Ramos (cell line): Measurements from ENCODE around the gene CDO1.

Source experiments
- in situ Hi-C: fragments of 300-500 bp; cut with MboI; formaldehyde crosslinking; loops from one replicate; pipeline ENCODE4 v1.14.3; 2022; ENCODE audit warnings: low sequenced_read_pairs; ENCODE audit not compliant: unreplicated experiment

Gene CDO1

GRCh38 chr5:115798252-115798651 lies 18.2 kb downstream of the CDO1 start:
- in situ Hi-C loops = no loop called here

DNA sequence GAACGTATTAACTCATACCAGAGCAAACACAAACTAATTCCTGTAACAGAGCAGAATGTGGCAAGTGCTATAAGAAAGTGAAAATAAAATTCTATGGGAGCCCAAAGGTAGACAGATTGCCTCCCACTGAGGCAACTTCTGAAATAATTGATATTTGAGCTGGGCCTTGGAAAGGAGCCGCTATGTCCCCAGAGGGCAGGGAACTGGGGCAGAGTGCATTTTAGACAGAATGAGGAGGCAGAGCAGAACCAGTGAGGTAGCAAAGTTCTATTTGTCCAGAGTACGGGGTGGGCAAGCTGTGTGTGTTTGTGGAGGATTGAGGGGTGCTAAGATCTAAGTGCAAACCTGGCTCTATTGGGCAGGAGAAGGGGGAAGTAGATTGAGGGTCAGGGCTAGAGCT lies 19.8 kb downstream of the CDO1 start:
- in situ Hi-C loops = no loop called here

- in situ Hi-C loops = no loop called here
Measured at GRCh38 chr5:115795700-115796099, 20.8 kb downstream of the CDO1 start.

GRCh38 chr5:115788440-115788839 lies 28.0 kb downstream of the CDO1 start:
- in situ Hi-C loops = no loop called here

DNA sequence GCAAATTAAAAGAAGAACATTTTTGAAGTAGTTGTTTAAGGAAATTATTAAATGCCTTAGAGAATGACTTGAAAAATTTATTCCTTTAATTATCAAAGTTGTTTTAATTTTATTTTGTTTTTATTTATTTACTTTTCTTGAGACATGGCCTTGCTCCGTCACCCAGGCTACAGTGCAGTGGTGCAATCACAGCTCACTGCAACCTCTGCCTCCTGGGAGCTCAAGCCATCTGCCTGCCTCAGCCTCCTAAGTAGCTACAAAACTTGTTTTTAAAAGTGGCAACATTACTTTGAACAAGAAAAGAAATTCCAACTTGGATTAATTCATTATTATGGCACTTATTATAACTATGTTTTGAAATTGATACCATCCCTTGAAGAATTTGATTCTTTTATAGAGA lies 29.0 kb downstream of the CDO1 start:
- in situ Hi-C loops = no loop called here

- in situ Hi-C loops = no loop called here
Measured at GRCh38 chr5:115785381-115786065, 30.9 kb downstream of the CDO1 start.

DNA sequence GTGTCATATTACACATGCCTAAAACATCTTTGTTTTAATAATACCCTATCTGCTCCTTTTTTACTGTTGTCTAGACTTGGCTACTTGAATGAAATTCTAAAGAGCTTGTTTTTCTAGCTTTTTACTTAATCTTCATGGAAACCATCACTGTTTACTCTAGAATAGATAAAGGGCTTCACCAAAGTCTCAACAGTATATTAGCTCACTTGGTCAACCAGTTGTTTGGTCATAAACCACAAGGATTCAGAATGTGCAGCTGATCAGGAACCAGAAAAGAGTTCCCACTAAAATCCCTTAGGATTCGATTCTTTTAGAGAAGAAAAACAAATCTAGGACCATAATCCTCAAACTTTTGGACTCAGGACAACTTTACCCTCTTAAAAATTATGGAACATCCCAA lies 38.0 kb downstream of the CDO1 start:
- in situ Hi-C loops = no loop called here

DNA sequence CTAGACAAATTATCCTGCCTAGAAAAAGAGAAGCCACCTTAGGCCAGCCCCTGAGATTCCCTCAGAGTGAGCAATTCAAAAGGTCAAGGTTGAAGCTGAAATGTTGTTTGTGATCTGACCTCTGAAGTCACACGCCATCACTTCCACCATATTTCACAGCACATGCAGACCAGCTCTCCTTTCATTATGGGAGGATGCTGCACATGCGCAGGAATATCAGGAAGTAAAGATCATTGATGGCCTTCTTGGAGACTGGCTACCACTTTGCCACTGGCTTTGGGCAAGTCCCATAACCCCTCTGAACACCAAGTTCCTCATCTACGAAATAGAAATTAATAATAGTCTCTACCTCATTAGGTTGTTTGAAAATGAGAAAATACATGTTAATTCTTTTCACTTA lies 39.5 kb downstream of the CDO1 start:
- in situ Hi-C loops = no loop called here

GRCh38 chr5:115775999-115776398 lies 40.5 kb downstream of the CDO1 start:
- in situ Hi-C loops = no loop called here

- in situ Hi-C loops = no loop called here
Measured at GRCh38 chr5:115774684-115775083, 41.8 kb downstream of the CDO1 start.

DNA sequence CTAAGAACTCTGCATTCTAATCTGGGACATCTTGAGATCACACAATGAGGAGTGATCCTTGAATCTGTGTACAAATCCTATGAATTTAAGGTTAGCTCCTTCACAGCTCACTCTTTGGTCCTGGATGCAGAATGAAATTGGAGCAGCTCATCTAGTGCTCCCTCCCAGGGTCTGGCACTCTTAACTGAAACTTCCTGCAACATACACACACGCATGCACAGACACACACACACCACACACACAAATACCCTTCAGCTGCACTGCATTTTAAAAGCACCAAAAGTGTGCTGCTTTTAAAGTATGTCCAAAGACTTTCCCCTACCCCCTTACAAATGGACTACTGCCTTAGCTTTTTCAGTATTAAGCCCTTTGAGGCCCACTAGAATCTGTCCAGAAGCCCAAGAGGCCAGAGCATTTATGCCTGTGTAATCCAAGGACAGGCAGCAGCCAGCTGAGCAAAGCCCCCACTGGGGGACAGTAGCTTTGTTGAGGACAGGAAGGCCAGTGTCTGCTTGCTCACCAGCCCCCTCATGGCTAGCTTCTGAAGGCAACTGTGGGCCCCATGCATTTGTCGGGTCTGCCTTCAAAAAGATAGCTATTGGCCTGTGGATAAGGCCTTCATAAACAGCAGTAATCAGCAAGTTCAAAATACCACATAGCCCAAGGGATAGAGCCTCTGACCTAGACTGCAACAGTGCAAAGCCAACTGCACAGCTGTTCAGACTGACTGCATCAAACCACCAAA lies 43.6 kb downstream of the CDO1 start:
- in situ Hi-C loops = no loop called here

- in situ Hi-C loops = no loop called here
Measured at GRCh38 chr5:115770466-115770865, 46.0 kb downstream of the CDO1 start.

DNA sequence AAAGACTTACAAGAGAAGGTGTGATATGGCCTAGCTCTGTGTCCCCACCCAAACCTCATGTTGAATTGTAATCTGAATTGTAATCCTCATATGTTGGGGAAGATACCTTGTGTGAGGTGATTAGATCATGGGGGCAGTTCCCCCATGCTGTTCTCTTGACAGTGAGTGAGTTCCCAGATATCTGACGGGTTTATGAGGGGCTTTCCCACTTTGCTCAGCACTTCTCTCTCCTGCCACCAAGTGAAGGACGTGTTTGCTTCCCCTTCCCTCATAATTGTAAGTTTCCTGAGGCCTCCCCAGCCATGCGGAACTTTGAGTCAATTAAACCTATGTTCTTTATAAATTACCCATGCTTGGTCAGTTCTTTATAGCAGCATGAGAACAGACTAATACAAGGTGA lies 49.0 kb downstream of the CDO1 start:
- in situ Hi-C loops = no loop called here

DNA sequence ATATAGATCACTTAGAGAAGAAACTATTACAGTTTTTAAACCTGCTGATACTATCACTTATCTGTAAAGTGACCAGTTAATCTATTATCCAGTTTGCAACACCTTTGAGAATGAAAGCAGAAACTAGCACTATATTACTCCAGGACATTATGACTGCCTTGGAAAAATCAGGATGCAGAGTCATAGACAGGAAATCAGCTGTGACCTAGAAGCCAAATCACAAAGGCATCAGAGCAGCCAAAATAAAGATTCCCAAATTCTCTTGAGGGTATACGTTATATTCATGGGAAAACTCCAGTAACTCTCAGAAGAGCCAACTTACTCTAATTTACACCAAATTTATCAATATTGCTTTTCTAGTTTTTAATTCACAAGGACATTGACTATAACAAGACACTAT lies 49.9 kb downstream of the CDO1 start:
- in situ Hi-C loops = no loop called here

DNA sequence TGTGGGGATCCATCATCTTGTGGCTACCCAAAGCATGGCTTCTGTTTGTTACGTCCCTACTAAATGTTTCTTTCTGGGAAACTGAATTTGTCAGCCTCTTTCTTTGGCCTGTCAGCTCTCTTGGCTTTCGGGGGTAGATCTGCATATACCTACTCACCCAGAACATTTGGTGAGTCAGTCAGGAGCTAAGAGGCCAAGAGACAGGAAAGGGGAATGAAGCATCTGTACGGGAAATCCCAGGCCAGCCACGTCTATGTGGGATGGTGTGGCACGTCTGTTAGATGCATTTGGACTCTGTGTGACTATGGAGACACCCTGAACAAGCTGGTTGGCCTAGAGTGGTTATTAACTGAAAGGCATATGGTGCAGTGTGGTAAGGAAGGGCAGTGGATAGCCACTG lies 58.1 kb downstream of the CDO1 start:
- in situ Hi-C loops = no loop called here

GRCh38 chr5:115755675-115756074 lies 60.8 kb downstream of the CDO1 start:
- in situ Hi-C loops = no loop called here
